ENCODE data around the gene CCNG1.

Gene CCNG1

DNA sequence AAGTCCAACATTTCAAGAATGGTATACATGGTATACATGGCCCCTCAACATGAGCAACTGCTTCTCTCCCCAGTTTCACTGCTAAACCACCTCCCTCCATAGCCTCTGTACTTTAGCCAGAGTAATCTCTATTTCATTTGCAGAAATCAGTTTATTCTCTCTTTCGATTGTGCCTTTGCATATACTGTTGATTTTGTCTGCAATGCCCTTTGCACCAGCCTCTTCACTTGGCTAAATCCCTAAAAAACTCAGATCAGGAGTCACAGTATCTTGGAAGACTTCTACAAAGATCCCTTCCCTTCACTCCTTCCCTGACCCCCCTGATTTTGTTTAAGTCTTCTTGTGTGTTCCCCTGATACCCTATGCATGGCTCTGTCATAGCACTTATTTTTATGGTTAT is 4.9 kb upstream of the CCNG1 start:
- no peak overlapping the region for H3K4me3 ChIP-seq (replicated peaks; ENCODE audit: low read depth, low read length)
- DNase-seq (ENCODE audit: extremely low read depth, low read depth), result no peak
- TF ChIP-seq, protein P1, sequence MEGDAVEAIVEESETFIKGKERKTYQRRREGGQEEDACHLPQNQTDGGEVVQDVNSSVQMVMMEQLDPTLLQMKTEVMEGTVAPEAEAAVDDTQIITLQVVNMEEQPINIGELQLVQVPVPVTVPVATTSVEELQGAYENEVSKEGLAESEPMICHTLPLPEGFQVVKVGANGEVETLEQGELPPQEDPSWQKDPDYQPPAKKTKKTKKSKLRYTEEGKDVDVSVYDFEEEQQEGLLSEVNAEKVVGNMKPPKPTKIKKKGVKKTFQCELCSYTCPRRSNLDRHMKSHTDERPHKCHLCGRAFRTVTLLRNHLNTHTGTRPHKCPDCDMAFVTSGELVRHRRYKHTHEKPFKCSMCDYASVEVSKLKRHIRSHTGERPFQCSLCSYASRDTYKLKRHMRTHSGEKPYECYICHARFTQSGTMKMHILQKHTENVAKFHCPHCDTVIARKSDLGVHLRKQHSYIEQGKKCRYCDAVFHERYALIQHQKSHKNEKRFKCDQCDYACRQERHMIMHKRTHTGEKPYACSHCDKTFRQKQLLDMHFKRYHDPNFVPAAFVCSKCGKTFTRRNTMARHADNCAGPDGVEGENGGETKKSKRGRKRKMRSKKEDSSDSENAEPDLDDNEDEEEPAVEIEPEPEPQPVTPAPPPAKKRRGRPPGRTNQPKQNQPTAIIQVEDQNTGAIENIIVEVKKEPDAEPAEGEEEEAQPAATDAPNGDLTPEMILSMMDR (IDR thresholded peaks at IDR 0.05; ENCODE audit: low read depth, low read length, missing control alignments), result no peak

DNA sequence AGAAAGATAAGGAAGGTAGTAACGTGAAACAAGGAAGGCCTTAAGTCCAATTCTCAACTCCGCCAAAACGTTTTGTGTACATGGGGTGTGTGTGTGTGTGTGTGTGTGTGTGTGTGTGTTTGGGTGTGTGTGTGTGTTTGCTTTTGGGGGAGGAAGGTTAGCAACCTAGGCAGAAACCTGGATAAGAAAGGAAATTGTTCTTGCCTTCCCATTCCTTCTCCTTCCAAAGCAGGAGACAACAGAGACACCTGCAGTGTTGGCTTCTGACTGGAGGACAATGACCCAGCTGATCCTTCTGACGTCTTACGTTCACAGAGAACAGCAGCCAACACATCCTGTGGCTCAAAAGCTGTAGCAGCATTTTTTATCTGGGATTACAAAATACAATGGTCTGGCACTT is 4.1 kb upstream of the CCNG1 start:
- no peak for DNase-seq (ENCODE audit: extremely low read depth, low read depth)
- H3K4me3 ChIP-seq (replicated peaks; ENCODE audit: low read depth, low read length), result no peak overlapping the region
- TF ChIP-seq, protein P1 (IDR thresholded peaks at IDR 0.05; ENCODE audit: low read depth, low read length, missing control alignments), result no peak

DNA sequence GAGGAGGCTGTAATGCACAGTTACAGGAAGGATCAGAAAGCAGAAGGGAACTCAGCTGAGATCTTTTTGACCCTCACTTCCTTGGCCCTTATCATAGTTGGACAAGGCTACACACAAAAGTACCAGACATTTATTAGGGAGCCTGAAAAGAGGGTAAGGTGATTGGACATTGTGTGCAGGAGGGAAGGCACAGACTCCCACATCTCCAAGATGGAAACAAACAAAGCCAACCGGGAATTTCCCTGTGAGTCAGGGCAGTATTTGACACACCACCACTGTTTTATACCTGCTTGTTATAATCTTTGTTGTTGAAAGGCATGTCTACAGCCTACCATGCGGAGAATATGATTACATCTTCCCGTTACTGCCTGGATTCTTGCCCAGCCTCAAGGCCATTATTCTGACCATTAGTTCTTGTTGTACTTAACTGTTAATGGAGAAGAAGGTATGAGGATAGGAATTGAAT is 3.0 kb upstream of the CCNG1 start:
- no peak for DNase-seq (ENCODE audit: extremely low read depth, low read depth)
- TF ChIP-seq, protein P1 (IDR thresholded peaks at IDR 0.05; ENCODE audit: low read depth, low read length, missing control alignments), result no peak
- no peak overlapping the region for H3K4me3 ChIP-seq (replicated peaks; ENCODE audit: low read depth, low read length)

DNA sequence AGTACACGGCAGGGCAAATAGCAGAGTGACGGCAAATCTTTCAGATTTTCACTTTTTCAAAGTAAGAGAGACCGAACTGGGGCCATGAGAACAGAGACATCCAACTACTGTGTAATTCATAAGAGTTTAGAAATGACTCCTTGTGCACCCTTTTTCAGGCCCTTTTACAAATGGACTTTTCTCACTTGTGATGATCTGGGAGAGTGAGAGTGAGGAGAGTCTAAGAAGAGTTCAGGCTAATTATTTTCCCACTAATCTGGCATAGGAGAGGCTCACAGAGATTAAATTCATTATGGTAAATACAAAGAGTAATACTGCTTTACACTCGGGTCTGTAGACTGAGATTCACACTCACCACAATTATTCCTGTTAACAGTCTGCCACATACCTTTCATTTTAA is 880 bp upstream of the CCNG1 start:
- no peak overlapping the region for H3K4me3 ChIP-seq (replicated peaks; ENCODE audit: low read depth, low read length)
- TF ChIP-seq, protein P1 (IDR thresholded peaks at IDR 0.05; ENCODE audit: low read depth, low read length, missing control alignments), result no peak
- no peak for DNase-seq (ENCODE audit: extremely low read depth, low read depth)

DNA sequence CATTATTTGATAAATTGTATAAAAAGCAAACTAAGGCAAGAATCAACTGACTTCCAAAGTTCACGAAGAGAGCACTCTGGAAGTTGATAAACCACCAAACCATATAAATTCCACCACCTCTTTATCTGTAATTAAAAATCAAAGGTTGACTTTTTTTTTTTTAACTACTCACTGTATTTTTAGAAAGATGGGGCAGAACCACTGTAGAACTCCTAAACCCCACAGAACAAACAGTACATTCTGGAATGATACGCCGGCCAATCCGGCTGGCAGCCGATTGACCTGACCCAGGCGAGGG is 435 bp upstream of the CCNG1 start:
- peak overlapping the region; percentile 97 for H3K4me3 ChIP-seq (replicated peaks; ENCODE audit: low read depth, low read length)
- DNase-seq (ENCODE audit: extremely low read depth, low read depth), result no peak
- TF ChIP-seq, protein P1 (IDR thresholded peaks at IDR 0.05; ENCODE audit: low read depth, low read length, missing control alignments), result no peak

DNA sequence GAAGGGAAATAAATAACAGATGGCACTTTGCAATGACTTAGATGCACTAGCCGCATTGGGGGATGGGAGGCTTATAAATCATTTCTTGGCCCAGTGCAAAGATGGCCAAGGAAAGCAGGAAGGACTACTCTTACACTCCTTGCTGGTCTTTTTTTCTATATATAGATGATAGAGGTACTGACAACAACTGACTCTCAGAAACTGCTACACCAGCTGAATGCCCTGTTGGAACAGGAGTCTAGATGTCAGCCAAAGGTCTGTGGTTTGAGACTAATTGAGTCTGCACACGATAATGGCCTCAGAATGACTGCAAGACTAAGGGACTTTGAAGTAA is 1.7 kb downstream of the CCNG1 start:
- TF ChIP-seq, protein P1 (IDR thresholded peaks at IDR 0.05; ENCODE audit: low read depth, low read length, missing control alignments), result no peak
- H3K4me3 ChIP-seq (replicated peaks; ENCODE audit: low read depth, low read length), result peak overlapping the region; percentile 97
- no peak for DNase-seq (ENCODE audit: extremely low read depth, low read depth)

DNA sequence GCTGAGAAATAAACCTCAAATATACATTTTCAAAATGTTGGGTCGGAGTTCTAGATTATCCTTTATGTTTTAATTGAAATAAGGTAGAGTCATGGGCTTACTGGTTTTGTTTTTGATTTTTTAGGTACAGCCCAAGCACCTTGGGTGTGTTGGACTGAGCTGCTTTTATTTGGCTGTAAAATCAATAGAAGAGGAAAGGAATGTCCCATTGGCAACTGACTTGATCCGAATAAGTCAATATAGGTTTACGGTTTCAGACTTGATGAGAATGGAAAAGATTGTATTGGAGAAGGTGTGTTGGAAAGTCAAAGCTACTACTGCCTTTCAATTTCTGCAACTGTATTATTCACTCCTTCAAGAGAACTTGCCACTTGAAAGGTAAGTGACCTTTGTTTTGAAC is 3.6 kb downstream of the CCNG1 start:
- TF ChIP-seq, protein P1 (IDR thresholded peaks at IDR 0.05; ENCODE audit: low read depth, low read length, missing control alignments), result no peak
- DNase-seq (ENCODE audit: extremely low read depth, low read depth), result no peak
- H3K4me3 ChIP-seq (replicated peaks; ENCODE audit: low read depth, low read length), result no peak overlapping the region
